ENCODE measurements around the gene HDGFL1.

HDGFL1 gene

DNA sequence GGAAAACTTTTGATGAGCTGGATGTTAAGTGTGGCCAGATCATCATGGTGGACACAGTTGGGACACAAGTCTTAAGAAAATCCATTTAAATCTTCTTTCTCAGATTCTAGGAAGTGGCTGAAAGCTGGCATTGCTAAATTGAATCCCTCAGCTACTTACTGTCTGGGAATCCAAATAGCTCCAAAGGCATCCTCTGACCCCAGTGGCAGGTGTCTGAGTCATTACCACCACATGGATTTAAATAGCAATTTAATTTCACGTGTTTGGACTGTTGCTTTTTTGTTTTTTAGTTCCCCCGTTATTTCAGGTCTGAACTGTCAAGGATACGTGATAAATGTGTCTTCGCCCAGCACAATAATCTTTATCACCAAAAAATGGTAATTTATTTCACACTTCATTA lies 33.2 kb upstream of the HDGFL1 start:
- DNase-seq (ENCODE audit: low spot score) (no peak), ATAC-seq (ENCODE audit: low read depth) (no peak)
- H3K36me3 ChIP-seq (ENCODE audit: low read depth): no peaks in the 10 kb centered on the region
- TF ChIP-seq, protein P1, sequence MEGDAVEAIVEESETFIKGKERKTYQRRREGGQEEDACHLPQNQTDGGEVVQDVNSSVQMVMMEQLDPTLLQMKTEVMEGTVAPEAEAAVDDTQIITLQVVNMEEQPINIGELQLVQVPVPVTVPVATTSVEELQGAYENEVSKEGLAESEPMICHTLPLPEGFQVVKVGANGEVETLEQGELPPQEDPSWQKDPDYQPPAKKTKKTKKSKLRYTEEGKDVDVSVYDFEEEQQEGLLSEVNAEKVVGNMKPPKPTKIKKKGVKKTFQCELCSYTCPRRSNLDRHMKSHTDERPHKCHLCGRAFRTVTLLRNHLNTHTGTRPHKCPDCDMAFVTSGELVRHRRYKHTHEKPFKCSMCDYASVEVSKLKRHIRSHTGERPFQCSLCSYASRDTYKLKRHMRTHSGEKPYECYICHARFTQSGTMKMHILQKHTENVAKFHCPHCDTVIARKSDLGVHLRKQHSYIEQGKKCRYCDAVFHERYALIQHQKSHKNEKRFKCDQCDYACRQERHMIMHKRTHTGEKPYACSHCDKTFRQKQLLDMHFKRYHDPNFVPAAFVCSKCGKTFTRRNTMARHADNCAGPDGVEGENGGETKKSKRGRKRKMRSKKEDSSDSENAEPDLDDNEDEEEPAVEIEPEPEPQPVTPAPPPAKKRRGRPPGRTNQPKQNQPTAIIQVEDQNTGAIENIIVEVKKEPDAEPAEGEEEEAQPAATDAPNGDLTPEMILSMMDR (IDR thresholded peaks at IDR 0.05; ENCODE audit: poor library complexity, severe bottlenecking): no peak
- no peaks in the 10 kb centered on the region for H3K27me3 ChIP-seq (ENCODE audit: insufficient read depth, poor library complexity, severe bottlenecking)
- no peaks in the 10 kb centered on the region for H3K9me3 ChIP-seq (ENCODE audit: severe bottlenecking)
- H3K4me1 ChIP-seq (ENCODE audit: insufficient read depth, poor library complexity, severe bottlenecking): no peaks in the 10 kb centered on the region
- no peak overlapping the region for H3K4me3 ChIP-seq (ENCODE audit: severe bottlenecking)
- no peak overlapping the region for H3K27ac ChIP-seq (ENCODE audit: poor library complexity, severe bottlenecking)

DNA sequence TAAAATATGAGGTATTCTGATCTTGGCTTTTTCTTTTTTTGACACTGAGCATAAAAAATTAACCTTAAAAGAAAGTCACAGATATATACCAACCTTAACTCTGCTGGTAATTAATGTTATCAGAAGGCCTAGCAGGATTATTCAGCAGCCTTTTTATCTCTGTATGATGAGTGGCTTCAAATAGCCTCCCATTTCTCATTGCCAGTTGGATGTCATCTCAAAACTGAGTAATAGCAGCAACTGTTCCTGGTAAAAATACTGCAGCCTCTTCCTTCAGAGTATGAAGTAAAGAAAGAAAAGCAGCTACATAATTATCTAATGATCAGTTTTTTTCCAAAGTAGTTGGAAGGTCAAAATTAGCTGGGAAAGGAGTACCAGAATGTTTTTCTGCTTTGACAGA lies 24.9 kb upstream of the HDGFL1 start:
- H3K27ac ChIP-seq (ENCODE audit: poor library complexity, severe bottlenecking): no peak overlapping the region
- TF ChIP-seq, protein P1 (IDR thresholded peaks at IDR 0.05; ENCODE audit: poor library complexity, severe bottlenecking): no peak
- H3K4me3 ChIP-seq (ENCODE audit: severe bottlenecking): no peak overlapping the region
- H3K36me3 ChIP-seq (ENCODE audit: low read depth): no peaks in the 10 kb centered on the region
- DNase-seq (ENCODE audit: low spot score) (no peak), ATAC-seq (ENCODE audit: low read depth) (no peak)
- no peaks in the 10 kb centered on the region for H3K27me3 ChIP-seq (ENCODE audit: insufficient read depth, poor library complexity, severe bottlenecking)
- H3K4me1 ChIP-seq (ENCODE audit: insufficient read depth, poor library complexity, severe bottlenecking): no peaks in the 10 kb centered on the region
- H3K9me3 ChIP-seq (ENCODE audit: severe bottlenecking): no peaks in the 10 kb centered on the region

DNA sequence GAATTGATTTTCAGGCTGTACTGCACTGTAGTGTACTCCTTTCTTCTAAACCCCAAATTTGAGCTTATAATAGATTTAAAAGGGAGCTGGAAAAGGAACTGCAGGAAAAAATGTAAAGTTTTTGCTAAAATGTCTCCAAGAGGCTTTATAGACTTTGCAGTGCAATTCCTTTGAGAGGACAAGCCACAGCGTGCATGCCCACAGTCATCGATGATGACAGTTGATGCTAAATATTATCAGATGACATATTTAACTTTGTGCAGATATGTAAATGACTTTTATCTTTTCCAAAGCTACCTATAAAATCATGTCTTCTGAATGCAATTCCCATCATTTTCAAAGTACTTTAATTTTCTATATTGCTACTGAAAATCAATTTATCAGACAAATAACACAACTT lies 24.3 kb upstream of the HDGFL1 start:
- Histone ChIP-seq H3K36me3 (ENCODE audit: low read depth) (no peaks in the 10 kb centered on the region), H3K27me3 (ENCODE audit: insufficient read depth, poor library complexity, severe bottlenecking) (no peaks in the 10 kb centered on the region)

DNA sequence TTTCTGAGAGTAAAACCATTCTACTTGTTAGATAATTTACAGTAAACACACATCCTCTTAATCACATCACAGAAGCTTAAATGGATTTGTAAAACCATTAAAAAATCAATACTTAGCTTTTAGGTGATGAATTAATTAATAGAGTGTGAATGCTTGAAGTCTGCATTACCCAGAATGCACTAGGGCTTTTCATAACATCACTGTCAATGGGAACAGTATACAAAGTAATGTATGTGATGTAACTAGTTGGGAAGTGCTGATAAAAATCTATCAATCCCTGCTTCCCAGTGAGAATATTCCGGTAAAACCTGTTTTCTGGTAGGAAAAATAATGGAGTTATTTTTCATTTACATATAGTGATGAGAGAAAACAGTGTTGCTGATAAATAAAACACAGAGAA lies 23.1 kb upstream of the HDGFL1 start:
- TF ChIP-seq, protein P1 (IDR thresholded peaks at IDR 0.05; ENCODE audit: poor library complexity, severe bottlenecking): no peak
- Histone ChIP-seq H3K4me3 (ENCODE audit: severe bottlenecking) (no peak overlapping the region), H3K36me3 (ENCODE audit: low read depth) (no peaks in the 10 kb centered on the region), H3K9me3 (ENCODE audit: severe bottlenecking) (no peaks in the 10 kb centered on the region), H3K27me3 (ENCODE audit: insufficient read depth, poor library complexity, severe bottlenecking) (no peaks in the 10 kb centered on the region), H3K27ac (ENCODE audit: poor library complexity, severe bottlenecking) (no peak overlapping the region), H3K4me1 (ENCODE audit: insufficient read depth, poor library complexity, severe bottlenecking) (no peaks in the 10 kb centered on the region)
- ATAC-seq (ENCODE audit: low read depth) (no peak), DNase-seq (ENCODE audit: low spot score) (no peak)

More for the DNA sequence above, 24.3 kb upstream of the HDGFL1 start:
- ATAC-seq (ENCODE audit: low read depth): no peak
- no peak for DNase-seq (ENCODE audit: low spot score)
- no peak overlapping the region for H3K4me3 ChIP-seq (ENCODE audit: severe bottlenecking)
- TF ChIP-seq, protein P1 (IDR thresholded peaks at IDR 0.05; ENCODE audit: poor library complexity, severe bottlenecking): no peak
- no peaks in the 10 kb centered on the region for H3K9me3 ChIP-seq (ENCODE audit: severe bottlenecking)
- no peaks in the 10 kb centered on the region for H3K4me1 ChIP-seq (ENCODE audit: insufficient read depth, poor library complexity, severe bottlenecking)
- H3K27ac ChIP-seq (ENCODE audit: poor library complexity, severe bottlenecking): no peak overlapping the region

DNA sequence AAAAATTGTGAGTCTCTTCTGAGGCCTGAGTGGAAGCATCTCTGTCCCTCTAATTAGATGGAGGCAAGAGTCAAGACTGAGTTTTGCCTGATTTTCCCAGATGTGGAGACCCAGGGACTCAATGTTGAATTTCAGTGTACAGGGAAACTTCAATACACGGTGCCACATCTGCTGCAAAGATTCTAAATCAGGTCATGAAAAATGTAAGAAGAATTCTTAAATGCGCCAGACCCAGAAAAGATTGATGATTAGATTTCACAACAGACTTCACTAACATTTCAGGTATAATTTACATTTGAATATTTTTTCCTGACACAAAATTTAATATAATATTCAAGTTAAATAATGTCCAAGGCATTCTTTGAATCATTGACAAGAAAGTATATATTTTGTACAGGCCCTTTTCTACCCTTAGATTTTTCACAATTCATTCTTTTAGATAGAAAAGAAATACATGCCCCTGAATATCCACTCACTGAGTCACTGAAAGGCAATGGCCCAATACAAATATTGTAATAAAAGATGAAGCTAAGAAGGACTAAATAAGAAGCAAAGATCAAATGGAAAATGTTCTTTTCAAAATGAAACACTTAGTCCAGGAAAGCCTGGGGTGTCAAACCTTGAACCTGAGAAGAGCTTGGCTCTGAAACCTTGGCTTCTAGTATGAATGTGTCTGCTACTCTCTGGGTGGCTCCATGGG lies 18.2 kb upstream of the HDGFL1 start:
- TF ChIP-seq, protein P1 (IDR thresholded peaks at IDR 0.05; ENCODE audit: poor library complexity, severe bottlenecking): no peak
- Histone ChIP-seq H3K27me3 (ENCODE audit: insufficient read depth, poor library complexity, severe bottlenecking) (no peaks in the 10 kb centered on the region), H3K36me3 (ENCODE audit: low read depth) (no peaks in the 10 kb centered on the region), H3K4me1 (ENCODE audit: insufficient read depth, poor library complexity, severe bottlenecking) (no peaks in the 10 kb centered on the region), H3K4me3 (ENCODE audit: severe bottlenecking) (no peak overlapping the region), H3K27ac (ENCODE audit: poor library complexity, severe bottlenecking) (no peak overlapping the region), H3K9me3 (ENCODE audit: severe bottlenecking) (no peaks in the 10 kb centered on the region)
- no peak for ATAC-seq (ENCODE audit: low read depth)
- no peak for DNase-seq (ENCODE audit: low spot score)

All from RWPE2 (cell line).